ENCODE measurements around the gene TMX2.

DNA sequence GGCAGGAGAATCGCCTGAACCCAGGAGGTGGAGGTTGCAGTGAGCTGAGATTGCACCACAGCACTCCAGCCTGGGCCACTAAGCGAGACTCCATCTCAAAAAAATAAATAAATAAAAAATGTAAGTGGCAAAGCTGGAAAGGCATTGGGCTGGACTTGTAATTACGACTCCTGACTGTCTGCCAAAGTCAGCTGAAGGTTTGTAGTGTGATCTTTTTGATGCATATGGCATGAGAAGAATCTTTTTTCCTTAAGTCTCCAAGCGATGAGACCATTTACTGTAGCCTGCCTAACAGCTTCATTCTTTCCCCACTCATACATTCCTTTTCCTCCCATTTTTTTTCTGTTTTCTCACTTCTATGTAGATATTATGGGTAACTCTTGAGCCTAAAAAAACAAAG, 74.0 kb downstream of the TMX2 start:
- no peak for TF ChIP-seq TOX (CRISPR knock-in tag; IDR thresholded peaks at IDR 0.05; ENCODE audit: borderline replicate concordance)
- TF ChIP-seq, protein P1, sequence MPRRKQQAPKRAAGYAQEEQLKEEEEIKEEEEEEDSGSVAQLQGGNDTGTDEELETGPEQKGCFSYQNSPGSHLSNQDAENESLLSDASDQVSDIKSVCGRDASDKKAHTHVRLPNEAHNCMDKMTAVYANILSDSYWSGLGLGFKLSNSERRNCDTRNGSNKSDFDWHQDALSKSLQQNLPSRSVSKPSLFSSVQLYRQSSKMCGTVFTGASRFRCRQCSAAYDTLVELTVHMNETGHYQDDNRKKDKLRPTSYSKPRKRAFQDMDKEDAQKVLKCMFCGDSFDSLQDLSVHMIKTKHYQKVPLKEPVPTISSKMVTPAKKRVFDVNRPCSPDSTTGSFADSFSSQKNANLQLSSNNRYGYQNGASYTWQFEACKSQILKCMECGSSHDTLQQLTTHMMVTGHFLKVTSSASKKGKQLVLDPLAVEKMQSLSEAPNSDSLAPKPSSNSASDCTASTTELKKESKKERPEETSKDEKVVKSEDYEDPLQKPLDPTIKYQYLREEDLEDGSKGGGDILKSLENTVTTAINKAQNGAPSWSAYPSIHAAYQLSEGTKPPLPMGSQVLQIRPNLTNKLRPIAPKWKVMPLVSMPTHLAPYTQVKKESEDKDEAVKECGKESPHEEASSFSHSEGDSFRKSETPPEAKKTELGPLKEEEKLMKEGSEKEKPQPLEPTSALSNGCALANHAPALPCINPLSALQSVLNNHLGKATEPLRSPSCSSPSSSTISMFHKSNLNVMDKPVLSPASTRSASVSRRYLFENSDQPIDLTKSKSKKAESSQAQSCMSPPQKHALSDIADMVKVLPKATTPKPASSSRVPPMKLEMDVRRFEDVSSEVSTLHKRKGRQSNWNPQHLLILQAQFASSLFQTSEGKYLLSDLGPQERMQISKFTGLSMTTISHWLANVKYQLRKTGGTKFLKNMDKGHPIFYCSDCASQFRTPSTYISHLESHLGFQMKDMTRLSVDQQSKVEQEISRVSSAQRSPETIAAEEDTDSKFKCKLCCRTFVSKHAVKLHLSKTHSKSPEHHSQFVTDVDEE (CRISPR knock-in tag; IDR thresholded peaks at IDR 0.05): no peak
- TF ChIP-seq ZNF565 (CRISPR knock-in tag; conservative IDR thresholded peaks at IDR 0.05; ENCODE audit: low read depth): no peak
- TF ChIP-seq CREB5 (CRISPR knock-in tag; IDR thresholded peaks at IDR 0.05; ENCODE audit: low read depth): no peak
- TF ChIP-seq ZFP3 (CRISPR knock-in tag; IDR thresholded peaks at IDR 0.05): no peak
- TF ChIP-seq OSR1 (CRISPR knock-in tag; IDR thresholded peaks at IDR 0.05): no peak
